NCI-H1436 treated with DMSO at 0.1 percent for 48 hours (cell line): Measurements from ENCODE around the gene LRRK1.
"Not testable (repeated sequence)": the region's sequence is repeated elsewhere in the genome, so short reads cannot be mapped to it uniquely, and the experiment has no call there.

Experiments
- DNase-seq: peaks from one replicate; lab custom pipeline; 2025; lab: John Stamatoyannopoulos, UW

The LRRK1 gene

DNA sequence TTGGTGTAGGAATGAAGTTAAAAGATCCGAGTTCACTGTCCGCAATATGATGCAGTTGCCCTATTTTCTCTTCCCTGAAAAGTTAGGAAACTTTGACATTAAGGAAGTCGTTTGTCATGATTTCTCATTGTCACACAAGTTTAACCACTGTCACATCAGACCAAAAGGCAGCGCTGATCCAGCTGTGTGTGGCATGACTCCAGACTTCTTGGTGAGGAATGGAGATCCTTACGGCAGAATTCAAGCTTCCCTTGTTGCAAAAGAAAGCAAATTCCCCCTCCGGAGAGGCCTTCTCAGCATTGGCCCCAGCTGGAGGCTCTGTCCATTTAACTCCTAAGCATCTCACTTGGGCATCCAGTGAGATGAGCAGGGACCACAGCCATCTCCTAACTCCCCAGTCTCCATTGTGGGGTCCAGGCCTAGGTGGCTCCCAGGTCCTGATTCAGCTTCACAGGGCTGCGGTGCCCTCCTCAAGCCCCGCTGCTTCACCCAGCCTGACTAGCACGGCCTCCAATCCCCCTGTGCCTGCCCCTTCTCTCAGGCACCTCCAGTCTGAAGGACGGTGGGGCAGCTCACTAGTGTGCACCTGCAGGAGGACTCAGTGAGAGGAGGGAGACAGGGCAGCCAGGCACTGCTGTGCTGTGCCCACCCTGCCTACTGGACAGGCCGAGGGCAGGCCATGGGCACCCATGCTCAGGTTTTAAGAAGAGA is 173.2 kb downstream of the LRRK1 start:
- no peak for DNase-seq

DNA sequence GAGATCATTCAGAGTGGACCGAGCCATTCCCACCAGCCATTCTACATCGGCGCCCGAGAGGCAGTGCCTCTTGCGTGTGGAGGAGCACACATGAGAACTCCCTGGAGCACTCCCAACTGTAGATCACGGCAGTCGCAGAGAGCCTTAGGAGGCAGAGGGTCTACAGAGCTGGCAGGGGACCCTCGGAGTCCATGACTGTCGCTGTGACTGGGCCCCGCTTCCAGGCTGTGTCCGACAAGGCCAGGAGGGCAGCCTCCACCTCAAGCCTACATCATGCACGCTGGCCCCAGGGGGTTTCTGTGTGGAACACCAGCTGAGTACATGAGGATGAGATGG is 173.7 kb downstream of the LRRK1 start:
- no peak for DNase-seq

DNA sequence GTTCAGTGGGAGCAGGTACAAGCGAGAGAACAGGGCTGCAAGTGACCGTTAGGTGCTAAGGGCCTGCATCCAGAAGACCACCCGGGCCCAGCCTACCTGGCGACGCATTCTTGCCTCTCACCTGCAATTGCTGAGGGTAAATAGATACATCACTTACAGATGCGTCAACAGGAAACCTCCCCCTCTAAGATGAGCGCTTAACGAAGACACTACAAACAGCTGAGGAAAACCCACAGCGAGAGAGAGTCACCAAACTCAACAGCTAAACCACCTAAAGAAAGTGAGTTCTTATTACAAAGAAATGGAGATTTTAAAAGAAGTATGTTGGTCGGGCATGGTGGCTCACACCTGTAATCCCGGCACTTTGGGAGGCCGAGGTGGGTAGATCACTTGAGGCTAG is 174.8 kb downstream of the LRRK1 start:
- no peak for DNase-seq

DNA sequence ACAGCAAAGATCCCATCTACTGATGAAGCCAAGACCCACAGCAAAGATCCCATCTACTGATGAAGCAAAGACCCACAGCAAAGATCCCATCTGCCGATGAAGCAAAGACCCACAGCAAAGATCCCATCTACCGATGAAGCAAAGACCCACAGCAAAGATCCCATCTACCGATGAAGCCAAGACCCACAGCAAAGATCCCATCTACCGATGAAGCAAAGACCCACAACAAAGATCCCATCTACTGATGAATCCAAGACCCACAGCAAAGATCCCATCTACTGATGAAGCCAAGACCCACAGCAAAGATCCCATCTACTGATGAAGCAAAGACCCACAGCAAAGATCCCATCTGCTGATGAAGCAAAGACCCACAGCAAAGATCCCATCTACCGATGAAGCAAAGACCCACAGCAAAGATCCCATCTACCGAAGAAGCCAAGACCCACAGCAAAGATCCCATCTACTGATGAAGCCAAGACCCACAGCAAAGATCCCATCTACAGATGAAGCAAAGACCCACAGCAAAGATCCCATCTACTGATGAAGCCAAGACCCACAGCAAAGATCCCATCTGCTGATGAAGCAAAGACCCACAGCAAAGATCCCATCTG is 176.7 kb downstream of the LRRK1 start:
- DNase-seq, result not testable (repeated sequence)

DNA sequence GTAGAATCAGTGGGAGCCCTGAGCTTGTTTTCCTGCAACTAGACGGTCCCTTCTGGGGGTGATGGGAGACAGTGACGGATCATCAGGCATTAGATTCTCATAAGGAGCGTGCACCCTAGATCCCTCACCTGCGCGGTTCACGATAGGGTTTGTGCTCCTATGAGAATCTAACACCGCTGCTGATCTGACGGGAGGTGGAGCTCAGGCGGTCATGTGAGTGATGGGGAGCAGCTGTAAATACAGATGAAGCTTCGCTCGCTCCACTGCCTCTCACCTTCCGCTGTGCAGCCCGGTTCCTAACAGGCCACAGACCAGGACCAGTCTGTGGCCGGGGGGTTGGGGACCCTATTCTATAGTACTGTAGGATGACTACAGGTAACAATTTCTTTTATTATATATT is 178.0 kb downstream of the LRRK1 start:
- no peak for DNase-seq

DNA sequence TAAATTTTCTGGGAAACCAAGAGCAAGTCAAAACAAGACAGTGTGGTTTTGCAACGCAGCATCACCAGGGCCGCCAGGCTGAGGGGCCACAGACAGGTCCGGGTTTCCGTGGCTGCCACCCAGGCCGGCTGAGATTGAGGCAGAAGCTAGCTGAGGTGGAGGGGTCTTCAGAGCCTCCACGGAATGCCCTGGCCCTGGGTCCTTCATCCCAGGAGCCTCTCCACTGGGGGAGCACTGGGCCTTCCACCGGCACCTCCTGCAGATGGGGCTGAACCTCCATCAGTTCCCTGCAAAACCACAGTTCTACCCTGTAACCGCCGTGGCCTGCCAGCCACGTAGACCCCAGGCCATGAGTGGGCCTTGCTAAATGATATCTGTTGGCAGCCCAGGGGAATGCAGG is 180.0 kb downstream of the LRRK1 start:
- DNase-seq, result no peak

DNA sequence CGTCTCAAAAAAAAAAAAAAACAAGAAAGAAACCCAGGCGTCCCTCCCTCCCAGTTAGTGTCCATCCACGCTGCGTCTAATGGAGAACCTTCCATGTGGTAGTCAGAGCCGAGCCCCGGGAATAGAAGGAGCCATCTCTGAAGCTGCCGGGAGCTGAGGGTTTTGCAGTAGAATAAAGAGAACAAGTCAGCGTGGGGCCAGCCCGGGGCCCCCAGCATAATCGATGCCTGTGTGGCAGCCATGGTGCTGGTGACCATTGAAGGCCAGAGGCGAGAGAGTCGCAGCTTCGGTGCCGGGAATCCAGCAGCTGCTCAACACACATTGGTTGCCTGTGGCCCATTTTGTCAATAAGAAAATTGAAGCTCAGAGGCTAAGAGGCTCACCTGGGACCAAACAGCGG is 181.0 kb downstream of the LRRK1 start:
- DNase-seq, result no peak

DNA sequence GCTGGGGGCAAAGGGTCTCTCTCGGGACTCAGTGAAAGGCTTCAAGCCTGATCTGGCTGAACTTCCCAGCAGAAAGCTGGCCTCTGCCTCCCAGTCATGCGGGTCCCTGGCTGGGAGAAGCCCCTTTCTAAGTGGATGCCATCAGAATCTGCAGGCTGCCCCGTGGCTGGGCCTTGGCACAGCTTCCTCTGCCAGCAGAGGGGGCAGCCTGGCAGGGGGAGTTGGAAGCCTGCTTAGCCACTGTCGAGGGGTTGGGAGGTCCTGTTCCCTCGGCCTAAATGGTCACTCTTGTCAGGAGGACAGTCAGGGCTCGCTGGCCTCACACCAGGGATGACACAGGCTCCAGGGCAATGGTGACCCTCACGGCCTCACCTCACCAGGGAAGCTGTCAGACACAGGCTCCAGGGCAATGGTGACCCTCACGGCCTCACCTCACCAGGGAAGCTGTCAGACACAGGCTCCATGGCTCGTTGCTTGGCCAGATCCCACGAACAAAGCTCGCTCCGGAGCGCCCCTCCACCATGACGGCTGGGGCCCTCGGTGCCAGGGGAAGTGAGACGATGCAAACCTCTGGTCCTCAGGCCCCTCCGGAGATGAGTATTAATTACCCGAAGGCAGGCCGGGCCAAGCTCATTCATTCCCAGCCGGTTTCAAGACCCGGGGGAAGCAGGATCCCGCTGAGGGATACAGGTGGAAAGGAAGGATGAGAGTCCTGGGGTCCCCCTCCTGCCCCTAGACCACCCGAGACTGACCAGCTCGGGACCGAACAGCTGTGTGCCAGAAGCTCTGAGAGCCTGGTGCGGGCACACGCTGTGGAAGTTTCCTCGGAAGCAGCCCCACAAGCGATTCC is 181.7 kb downstream of the LRRK1 start:
- no peak for DNase-seq

DNA sequence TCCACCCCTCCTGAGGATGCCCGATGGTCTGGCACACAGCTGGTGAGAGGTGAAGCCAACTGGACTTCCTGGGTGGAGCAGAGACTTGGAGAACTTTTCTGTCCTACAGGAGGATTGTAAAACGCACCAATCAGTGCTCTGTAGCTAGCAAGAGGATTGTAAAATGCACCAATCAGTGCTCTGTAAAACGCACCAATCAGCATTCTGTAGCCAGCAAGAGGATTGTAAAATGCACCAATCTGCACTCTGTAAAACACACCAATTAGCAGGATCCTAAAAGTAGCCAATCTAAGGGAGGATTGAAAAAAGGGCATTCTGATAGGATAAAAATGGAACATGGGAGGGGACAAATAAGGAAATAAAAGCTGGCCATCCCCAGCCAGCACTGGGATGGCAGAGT is 182.5 kb downstream of the LRRK1 start:
- no peak for DNase-seq

DNA sequence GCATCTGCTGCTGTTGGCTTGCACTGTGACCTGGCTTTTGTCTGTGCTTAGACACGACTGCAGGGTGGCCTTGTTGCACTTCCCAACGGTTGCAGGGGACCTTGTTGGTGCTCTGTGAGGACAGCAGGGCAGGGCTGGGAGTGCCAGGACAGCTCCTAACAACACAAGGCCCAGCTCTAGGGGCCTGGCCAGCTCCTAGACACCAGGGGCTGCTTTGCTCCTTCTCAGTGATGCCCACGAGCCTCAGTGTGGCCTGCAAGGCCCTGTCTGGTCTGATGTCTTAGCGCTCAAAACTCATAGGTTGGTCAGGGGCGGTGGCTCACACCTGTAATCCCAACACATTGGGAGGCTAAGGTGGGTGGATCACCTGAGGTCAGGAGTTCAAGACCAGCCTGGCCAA is 183.6 kb downstream of the LRRK1 start:
- DNase-seq, result no peak

DNA sequence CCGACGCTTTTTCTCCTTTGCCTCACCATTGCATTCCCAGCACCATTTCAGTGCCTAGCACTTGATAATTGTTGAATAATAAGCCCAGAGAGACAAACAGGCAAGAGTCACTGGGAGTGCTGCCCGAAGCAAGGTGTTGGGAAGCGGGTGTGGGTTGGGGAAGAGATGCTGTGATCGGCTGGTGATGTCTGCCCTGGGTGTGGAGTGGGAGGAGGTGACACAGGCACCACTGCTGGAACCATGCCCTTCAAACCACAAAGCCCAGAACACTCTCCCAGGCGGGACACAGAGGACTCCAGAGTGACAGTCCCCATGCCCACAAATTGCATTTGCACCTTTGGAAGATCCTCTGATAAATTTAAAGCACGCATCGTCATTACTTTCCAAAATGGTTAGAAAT is 184.4 kb downstream of the LRRK1 start:
- no peak for DNase-seq

DNA sequence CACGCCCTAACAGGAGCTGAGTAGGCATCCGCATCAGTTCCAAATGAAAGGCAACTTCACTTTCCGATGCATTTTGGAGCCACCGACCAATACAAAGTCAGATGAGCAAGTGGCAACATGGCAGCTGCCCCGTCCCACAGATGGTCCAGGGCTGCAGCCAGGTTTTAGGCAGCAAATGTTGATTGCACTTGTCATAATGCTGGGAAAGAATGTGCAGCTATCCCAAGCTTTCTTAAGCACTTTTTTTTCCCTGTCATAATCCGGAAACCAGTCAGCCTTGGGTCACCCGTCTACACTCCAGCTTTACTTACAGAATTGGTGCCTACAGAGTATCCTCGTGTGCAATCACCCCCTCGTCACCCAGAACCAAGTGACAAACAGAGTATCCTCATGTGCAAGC is 185.0 kb downstream of the LRRK1 start:
- no peak for DNase-seq

DNA sequence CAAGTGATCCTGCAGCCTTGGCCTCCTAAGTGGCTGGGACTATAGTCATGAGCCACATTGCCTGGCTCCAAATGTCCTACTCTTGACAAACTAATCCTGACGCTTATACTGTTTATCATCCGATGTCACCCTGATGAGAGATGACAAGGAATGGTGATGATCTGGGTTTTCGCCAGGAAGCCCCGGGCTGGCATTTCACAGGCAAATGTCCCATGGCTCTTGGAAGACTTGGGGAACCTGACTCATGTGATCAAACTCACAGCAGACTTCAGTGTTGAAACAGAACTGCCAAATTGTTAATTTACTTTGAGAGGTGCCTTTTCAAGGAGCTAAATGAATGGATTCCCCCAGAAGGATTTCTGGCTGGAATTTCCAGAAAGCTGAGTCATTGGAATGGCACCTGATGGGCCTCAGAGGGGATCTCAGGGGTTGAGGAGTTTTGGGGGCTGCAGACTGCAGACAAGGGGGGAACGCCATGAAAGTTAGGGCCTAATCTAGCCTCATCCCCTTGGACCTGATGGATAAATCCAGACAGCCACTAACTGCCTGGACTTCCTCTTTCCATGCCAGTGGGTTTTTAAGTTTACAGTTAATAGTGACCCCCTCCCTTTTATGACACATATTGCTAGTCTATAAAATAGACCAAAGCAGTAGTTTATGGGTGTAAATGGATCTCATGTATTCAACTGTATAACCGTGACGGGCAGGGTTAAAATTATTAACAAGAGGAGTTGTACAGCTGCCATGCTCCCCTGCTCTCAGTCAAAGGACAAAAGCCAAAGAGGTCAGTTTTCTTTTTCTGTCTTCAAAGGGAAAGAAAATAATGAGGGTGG is 186.1 kb downstream of the LRRK1 start:
- no peak for DNase-seq

DNA sequence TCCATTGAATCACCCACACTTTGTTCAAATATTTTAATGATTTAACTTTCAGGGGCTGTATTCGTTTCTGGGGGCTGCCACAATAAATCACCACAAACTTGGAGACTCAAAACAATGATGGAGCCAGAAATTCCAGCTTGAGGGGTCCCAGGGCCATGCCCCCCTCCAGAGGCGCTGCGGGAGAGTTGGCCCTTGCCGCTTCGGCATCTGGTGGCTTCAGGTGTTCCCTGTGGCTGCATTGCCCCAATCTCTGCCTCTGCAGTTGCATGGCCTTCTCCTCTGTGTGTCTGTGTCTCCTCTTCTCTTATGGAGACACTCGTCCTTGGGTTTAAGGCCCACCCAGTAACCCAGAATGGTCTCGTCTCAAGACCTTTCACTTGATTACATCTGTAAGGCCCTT is 187.9 kb downstream of the LRRK1 start:
- DNase-seq, result no peak

DNA sequence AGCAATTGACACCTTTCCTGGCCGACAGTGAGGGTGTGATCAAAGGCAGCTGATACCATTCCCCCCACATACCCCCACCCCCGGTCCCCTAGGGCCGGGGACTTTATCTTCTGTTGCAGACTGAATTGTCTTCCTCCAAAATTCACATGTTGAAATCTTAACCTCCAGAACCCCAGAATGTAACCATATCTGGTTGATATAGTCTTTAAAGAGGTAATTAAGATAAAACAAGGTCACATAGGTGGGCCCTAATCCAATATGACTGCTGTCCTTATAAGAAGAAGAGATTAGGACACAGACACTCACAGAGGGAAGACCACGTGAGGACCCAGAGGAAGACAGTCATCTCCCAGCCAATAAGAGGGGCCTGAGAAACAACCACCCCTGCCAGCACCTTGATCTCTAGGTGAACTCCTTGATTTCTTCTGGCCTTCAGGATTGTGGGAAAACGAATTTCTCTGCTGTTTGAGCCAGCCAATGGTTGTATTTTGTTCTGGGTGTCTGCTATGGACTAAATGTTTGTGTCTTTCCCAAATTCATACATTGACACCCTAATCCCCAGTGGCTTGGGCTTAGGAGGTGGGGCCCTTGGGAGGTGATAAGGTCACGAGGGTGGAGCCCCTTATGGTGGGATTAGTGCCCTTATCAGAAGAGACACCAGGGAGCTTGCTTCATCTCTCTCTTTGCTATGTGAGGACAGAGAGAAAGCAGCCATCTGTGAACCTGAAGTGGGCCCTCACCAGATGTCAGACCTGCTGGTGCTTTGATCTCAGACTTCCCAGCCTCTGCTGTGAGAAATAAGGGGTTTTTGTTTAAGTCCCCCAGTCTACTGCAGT is 188.7 kb downstream of the LRRK1 start:
- DNase-seq, result no peak

DNA sequence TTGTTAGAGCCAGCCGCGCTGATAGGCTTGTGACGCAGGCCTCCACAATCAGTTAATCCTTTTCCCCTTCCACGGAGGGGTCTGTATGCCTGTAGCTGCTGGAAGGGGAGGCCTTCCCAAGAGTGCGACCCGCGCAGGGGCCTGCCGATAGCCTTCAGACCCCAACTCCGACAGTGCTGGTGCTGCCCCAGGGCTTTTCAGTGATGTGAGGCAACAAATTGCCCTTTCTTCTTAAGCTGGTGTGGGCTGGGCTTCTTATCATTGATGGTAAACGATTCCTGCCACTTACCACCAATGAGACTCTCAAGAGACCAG is 189.3 kb downstream of the LRRK1 start:
- no peak for DNase-seq

DNA sequence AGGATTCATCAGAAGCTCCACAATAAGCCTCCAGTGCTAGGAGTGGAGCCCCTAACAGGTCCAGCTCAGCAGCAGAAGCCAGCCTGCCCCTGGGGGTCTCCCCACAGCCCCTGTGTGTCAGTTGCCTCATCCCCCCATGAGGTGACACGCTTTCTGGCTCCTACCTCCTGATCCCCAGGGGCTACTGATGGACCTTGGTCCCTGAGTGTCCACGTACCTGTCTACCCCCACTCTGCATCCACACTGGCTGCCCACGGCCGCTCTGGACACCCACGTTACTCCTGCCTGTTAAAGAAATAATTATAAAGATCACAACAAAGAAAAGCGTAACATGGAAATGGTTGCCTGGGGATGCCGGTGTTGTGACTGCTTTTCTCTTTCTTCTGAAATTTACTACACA is 189.6 kb downstream of the LRRK1 start:
- no peak for DNase-seq

DNA sequence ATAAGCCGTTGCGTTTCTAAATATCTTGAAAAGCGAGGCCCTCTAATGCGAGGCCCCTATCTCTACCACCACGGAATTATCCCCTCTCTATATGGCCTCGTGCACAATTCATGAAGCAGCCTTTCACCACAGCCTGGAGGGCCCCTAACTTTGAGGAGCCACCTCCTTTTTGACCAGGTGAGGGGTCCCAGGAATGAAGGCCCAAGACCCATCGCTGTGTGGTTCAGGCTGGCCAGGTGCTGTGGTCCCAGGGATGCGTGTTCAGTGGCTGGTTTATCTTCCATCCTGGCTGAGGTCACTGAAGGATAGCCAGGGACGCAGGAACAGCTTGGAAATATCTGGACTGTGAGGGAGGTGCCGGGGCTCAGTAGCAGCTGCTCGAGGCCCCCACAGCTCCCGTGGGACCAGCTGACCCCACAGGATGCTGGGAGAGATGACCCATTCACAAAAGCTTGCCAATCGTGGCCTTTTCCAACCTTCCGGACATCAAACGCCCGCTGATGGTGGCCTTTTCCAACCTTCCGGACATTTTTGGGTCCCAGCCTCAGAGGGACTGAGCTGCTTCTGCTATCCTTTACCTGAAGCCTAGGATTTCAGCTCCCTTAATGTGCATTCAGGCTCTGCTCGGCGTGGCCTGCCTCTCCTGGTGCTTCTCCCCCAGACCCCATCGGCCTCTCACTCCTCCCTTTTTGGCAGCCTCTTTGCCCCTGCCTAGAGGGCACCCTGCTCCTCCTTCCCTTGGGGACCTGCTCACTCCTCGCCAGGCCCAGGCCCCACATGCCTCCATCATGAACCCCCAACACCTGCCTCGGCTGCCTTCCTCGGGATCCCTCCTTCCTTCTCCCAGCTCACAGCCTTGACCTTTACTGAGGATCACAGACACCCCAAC is 191.8 kb downstream of the LRRK1 start:
- DNase-seq, result no peak

DNA sequence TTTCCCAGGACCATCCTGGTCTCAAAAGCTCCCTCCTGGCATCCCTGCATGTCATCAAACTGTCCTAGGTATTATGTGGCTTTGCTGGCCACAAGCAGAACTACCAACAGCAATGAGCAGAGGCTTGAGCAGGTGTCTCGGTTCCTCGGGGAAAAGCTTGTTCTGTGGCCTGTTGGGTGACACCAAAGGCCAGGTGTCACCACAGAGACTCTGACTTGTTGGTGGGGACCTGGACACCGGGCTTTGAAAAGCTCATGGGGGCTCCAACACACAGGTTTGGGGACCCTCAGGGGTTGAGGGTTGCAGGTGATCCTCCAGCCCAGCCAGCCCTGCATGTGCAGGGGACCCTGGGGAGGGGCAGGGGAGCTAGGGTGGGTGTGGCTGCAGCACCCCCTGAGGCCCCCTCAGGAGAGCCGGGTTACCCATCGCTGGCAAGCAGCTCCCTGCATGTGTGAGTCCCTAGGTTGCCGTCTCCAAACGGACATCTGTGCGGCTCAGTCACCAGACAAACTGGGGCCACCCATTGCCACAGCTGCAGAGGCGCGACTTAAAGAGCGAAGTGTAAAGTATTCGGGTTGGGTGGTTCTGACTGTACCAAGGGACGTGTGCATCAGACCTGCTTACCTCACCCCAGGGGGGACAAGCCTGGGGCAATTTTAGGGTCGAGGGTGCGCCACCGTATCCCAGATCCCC is 192.6 kb downstream of the LRRK1 start:
- no peak for DNase-seq
